GM12864 (cell line): Measurements from ENCODE around the gene BATF.

Experiments used
- DNase-seq: peaks from one replicate; pipeline ENCODE4 v3.0.0-alpha.2; 2011; ENCODE audit warnings: low read depth
- H3K4me3 ChIP-seq: 2 replicates; pipeline ENCODE4 v1.5.1; 2011; ENCODE audit warnings: mild to moderate bottlenecking, low read depth, low read length, control low read depth
- TF ChIP-seq, protein P1 (sequence below): IDR thresholded peaks from 2 replicates; pipeline ENCODE4 v1.5.1; 2011; ENCODE audit warnings: low read depth, mild to moderate bottlenecking, moderate library complexity, low read length, control low read depth, inconsistent platforms; ENCODE audit errors: missing control alignments

The BATF gene

DNA sequence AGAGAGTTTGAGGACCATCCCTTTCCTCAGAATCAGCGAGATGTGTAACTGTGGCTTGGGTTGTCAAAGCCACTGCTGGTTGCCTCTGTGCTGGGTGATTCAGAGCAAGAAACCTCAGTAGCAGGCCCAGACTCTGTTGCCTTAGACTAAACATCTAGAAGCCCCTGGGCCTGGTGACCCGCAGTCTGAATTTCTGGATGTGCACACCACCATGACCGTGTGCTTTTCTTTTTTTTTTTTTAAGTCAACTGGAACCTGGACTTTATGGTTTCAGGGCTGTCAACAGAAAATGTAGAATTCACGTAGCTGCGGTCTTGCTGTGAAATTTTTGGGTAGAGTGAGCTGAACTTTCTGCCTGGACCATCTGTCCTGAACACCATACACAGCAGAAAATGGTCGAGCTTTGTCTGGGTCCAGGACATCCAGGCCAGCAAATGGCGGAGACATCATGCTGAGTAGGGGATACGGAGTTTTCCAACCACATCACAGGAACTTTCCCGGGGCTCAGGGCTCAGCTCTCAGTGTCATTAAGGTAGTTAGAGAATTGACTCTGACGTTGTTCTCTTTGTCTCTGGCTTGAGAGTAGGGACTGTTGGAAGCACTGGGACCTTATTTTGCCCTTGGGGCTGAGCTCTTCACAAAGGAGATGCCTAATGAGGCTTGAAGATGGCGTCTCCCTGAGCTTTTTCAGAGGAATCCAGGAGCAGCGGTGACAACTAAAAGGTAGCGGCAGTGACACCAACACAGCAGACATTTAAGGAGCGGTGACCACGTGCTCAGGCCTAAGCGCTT, 23.0 kb upstream of the BATF start:
- no peak for DNase-seq
- no peak overlapping the region for H3K4me3 ChIP-seq
- TF ChIP-seq, protein P1, sequence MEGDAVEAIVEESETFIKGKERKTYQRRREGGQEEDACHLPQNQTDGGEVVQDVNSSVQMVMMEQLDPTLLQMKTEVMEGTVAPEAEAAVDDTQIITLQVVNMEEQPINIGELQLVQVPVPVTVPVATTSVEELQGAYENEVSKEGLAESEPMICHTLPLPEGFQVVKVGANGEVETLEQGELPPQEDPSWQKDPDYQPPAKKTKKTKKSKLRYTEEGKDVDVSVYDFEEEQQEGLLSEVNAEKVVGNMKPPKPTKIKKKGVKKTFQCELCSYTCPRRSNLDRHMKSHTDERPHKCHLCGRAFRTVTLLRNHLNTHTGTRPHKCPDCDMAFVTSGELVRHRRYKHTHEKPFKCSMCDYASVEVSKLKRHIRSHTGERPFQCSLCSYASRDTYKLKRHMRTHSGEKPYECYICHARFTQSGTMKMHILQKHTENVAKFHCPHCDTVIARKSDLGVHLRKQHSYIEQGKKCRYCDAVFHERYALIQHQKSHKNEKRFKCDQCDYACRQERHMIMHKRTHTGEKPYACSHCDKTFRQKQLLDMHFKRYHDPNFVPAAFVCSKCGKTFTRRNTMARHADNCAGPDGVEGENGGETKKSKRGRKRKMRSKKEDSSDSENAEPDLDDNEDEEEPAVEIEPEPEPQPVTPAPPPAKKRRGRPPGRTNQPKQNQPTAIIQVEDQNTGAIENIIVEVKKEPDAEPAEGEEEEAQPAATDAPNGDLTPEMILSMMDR: no peak

- no peak overlapping the region for H3K4me3 ChIP-seq
- no peak for DNase-seq
- TF ChIP-seq, protein P1: no peak
Observed at GRCh38 chr14:75501080-75501479, 21.2 kb upstream of the BATF start.

DNA sequence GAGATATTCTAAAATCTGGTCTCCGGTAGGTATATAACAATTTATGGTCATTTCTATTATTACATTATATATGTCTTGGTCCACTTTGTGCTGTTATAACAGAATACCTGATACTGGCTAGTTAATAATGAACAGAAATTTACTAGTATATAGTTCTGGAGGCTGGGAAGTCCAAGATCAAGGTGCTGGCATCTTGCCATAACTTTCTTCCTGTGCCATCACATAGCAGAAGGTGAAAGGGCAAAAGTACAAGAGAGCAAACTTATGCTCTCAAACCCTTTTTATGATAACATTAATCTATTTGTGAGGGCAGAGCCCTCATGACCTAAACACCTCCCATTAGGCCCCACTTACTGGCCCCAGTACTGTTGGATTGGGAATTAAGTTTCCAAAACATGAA, 17.9 kb upstream of the BATF start:
- TF ChIP-seq, protein P1: no peak
- H3K4me3 ChIP-seq: no peak overlapping the region
- no peak for DNase-seq

- TF ChIP-seq, protein P1: no peak
- no peak overlapping the region for H3K4me3 ChIP-seq
- no peak for DNase-seq
Observed at GRCh38 chr14:75506930-75507329, 15.3 kb upstream of the BATF start.

DNA sequence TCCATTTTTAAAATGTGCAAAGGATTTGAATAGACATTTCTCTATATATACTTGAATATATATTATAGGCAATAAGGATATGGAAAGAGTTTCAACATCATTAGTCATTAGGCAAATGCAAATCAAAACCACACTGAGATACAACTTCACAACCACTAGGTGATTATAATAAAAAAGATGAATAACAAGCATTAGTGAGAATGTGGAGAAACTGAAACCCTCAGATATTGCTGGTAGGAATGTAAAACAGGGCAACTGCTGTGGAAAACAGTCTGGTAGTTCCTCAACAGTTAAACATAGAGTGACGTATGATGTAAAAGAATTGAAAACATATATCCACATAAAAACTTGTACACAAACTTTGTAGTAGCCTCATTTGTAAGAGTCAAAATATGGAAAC, 11.7 kb upstream of the BATF start:
- no peak for DNase-seq
- TF ChIP-seq, protein P1: no peak
- no peak overlapping the region for H3K4me3 ChIP-seq

- H3K4me3 ChIP-seq: no peak overlapping the region
- TF ChIP-seq, protein P1: no peak
- DNase-seq: no peak
Observed at GRCh38 chr14:75511201-75511600, 11.1 kb upstream of the BATF start.
